ENCODE results near the gene KCNA2. TPM values are rescaled to one million over a fixed set of nuclear protein-coding genes. Genes with fewer than 3 reads are reported as not detected.

KCNA2 gene
- total RNA-seq, 1 donor from 2014 or later: not detected

GRCh38 chr1:110576441-110576840 lies 29.7 kb downstream of the KCNA2 start:
- no peak for TF ChIP-seq CTCF (conservative IDR thresholded peaks at IDR 0.05; ENCODE audit: low read depth, low read length)
- DNase-seq (ENCODE audit: low read depth): no peak
- H3K4me3 ChIP-seq (ENCODE audit: low read depth, low read length): no peak overlapping the region

- TF ChIP-seq CTCF (conservative IDR thresholded peaks at IDR 0.05; ENCODE audit: low read depth, low read length): no peak
- DNase-seq (ENCODE audit: low read depth): no peak
- H3K4me3 ChIP-seq (ENCODE audit: low read depth, low read length): no peak overlapping the region
Measured at GRCh38 chr1:110573314-110573713, 32.8 kb downstream of the KCNA2 start.

- no peak for DNase-seq (ENCODE audit: low read depth)
- no peak for TF ChIP-seq CTCF (conservative IDR thresholded peaks at IDR 0.05; ENCODE audit: low read depth, low read length)
Measured at GRCh38 chr1:110572751-110573150, 33.4 kb downstream of the KCNA2 start.

GRCh38 chr1:110570901-110571300 lies 35.3 kb downstream of the KCNA2 start:
- no peak for DNase-seq (ENCODE audit: low read depth)
- no peak for TF ChIP-seq CTCF (conservative IDR thresholded peaks at IDR 0.05; ENCODE audit: low read depth, low read length)
- H3K4me3 ChIP-seq (ENCODE audit: low read depth, low read length): no peak overlapping the region

More at GRCh38 chr1:110572751-110573150, 33.4 kb downstream of the KCNA2 start:
- no peak overlapping the region for H3K4me3 ChIP-seq (ENCODE audit: low read depth, low read length)

- H3K4me3 ChIP-seq (ENCODE audit: low read depth, low read length): no peak overlapping the region
- DNase-seq (ENCODE audit: low read depth): no peak
- TF ChIP-seq CTCF (conservative IDR thresholded peaks at IDR 0.05; ENCODE audit: low read depth, low read length): no peak
Measured at GRCh38 chr1:110570307-110570706, 35.9 kb downstream of the KCNA2 start.

- no peak for DNase-seq (ENCODE audit: low read depth)
- no peak for TF ChIP-seq CTCF (conservative IDR thresholded peaks at IDR 0.05; ENCODE audit: low read depth, low read length)
- H3K4me3 ChIP-seq (ENCODE audit: low read depth, low read length): no peak overlapping the region
Measured at GRCh38 chr1:110566836-110567235, 39.3 kb downstream of the KCNA2 start.

GRCh38 chr1:110565565-110565964 lies 40.6 kb downstream of the KCNA2 start:
- no peak overlapping the region for H3K4me3 ChIP-seq (ENCODE audit: low read depth, low read length)
- TF ChIP-seq CTCF (conservative IDR thresholded peaks at IDR 0.05; ENCODE audit: low read depth, low read length): no peak
- no peak for DNase-seq (ENCODE audit: low read depth)

All from epithelial cell of proximal tubule (primary cell).